ENCODE data around the gene AMBRA1. TPM values are rescaled to one million over a fixed set of nuclear protein-coding genes. Genes with fewer than 3 reads are reported as not detected.

The AMBRA1 gene
- total RNA-seq, 1 donor from 2014 or later: 36.9 TPM

- TF ChIP-seq, protein P1, sequence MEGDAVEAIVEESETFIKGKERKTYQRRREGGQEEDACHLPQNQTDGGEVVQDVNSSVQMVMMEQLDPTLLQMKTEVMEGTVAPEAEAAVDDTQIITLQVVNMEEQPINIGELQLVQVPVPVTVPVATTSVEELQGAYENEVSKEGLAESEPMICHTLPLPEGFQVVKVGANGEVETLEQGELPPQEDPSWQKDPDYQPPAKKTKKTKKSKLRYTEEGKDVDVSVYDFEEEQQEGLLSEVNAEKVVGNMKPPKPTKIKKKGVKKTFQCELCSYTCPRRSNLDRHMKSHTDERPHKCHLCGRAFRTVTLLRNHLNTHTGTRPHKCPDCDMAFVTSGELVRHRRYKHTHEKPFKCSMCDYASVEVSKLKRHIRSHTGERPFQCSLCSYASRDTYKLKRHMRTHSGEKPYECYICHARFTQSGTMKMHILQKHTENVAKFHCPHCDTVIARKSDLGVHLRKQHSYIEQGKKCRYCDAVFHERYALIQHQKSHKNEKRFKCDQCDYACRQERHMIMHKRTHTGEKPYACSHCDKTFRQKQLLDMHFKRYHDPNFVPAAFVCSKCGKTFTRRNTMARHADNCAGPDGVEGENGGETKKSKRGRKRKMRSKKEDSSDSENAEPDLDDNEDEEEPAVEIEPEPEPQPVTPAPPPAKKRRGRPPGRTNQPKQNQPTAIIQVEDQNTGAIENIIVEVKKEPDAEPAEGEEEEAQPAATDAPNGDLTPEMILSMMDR (IDR thresholded peaks at IDR 0.05; ENCODE audit: unreplicated experiment): no peak
- H3K4me3 Mint-ChIP-seq (ENCODE audit: unreplicated experiment): peak overlapping the region; percentile 86
- no peak for DNase-seq (ENCODE audit: low spot score)
- H3K9me3 Mint-ChIP-seq (ENCODE audit: unreplicated experiment): no peaks in the 10 kb centered on the region
- H3K4me1 Mint-ChIP-seq (ENCODE audit: unreplicated experiment): peaks cover 9% of the 10 kb centered on the region
- peaks cover 19% of the 10 kb centered on the region for H3K27me3 Mint-ChIP-seq (ENCODE audit: unreplicated experiment)
- peaks cover 10% of the 10 kb centered on the region for H3K36me3 Mint-ChIP-seq (ENCODE audit: low read depth, unreplicated experiment)
- peak overlapping the region; percentile 72 for H3K27ac Mint-ChIP-seq (ENCODE audit: unreplicated experiment)
Measured at GRCh38 chr11:46383404-46383758, 210.4 kb downstream of the AMBRA1 start.

DNA sequence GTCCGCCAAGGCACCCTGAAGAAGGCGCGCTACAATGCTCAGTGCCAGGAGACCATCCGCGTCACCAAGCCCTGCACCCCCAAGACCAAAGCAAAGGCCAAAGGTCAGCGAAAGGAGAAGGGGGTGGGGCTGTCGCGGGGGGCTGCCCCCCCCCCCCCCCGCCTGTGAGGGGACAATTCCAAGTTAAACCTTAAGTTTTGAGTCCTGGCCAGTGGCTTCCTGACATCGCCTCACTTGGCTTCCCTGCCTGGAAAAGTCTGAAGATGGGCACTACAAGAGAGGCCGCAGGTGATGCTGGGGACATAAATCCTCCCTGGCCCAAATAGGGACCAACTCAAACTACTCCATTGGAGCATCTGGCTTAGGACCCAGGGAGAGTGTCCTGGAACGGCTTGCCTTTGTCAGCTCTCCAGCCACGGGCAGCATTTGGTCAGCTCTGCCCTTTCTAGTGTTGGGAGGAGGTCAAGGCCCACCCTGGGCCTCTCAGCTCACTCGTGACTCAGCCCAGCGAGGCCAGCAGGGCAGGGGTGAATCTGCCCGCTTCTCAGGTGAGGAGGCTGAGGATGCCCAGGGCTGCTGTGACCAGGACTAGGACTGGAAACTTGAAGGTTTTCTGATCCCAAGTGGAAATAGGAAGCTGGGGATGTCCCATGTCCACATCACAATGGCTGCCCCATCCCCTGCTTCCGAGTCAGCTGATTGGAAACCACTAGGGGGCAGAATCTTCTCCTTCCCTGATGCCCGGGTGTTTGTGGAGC is 211.0 kb downstream of the AMBRA1 start:
- H3K36me3 Mint-ChIP-seq (ENCODE audit: low read depth, unreplicated experiment): peaks cover 12% of the 10 kb centered on the region
- TF ChIP-seq, protein P1 (IDR thresholded peaks at IDR 0.05; ENCODE audit: unreplicated experiment): peak; percentile 63
- H3K4me3 Mint-ChIP-seq (ENCODE audit: unreplicated experiment): peak overlapping the region; percentile 86
- peaks cover 19% of the 10 kb centered on the region for H3K27me3 Mint-ChIP-seq (ENCODE audit: unreplicated experiment)
- peak; percentile 68 for DNase-seq (ENCODE audit: low spot score)
- no peak overlapping the region for H3K27ac Mint-ChIP-seq (ENCODE audit: unreplicated experiment)
- no peaks in the 10 kb centered on the region for H3K9me3 Mint-ChIP-seq (ENCODE audit: unreplicated experiment)
- H3K4me1 Mint-ChIP-seq (ENCODE audit: unreplicated experiment): peaks cover 9% of the 10 kb centered on the region

DNA sequence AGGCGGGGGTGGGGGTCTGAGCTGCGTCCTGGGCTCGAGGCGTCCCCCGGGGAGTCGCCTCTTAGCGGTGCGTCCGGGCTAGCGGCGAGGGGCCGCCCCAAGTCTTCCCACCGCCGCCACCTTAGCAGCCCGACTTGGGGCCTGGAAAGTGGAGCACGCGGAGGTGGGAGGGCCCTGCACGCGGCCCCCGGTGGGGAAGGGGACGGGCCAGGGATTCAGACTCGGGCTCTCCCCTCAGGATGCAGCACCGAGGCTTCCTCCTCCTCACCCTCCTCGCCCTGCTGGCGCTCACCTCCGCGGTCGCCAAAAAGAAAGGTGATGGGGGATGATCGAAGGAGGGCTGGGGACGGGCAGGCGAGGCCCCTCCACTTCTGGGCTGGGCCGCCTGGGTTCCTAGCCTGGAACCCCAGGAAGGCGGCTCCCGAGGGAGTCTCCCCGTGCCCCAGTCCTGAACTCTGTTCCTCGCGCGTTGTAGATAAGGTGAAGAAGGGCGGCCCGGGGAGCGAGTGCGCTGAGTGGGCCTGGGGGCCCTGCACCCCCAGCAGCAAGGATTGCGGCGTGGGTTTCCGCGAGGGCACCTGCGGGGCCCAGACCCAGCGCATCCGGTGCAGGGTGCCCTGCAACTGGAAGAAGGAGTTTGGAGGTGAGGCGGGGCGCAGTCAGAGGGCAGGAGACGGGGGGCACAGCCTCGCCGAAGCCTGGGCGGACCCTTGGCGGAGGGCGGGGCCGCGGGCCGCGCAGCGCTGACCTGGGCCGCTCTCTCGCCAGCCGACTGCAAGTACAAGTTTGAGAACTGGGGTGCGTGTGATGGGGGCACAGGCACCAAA is 211.8 kb downstream of the AMBRA1 start:
- Mint-ChIP-seq H3K9me3 (ENCODE audit: unreplicated experiment) (no peaks in the 10 kb centered on the region), H3K4me3 (ENCODE audit: unreplicated experiment) (peak overlapping the region; percentile 86), H3K27ac (ENCODE audit: unreplicated experiment) (no peak overlapping the region), H3K27me3 (ENCODE audit: unreplicated experiment) (peaks cover 18% of the 10 kb centered on the region), H3K4me1 (ENCODE audit: unreplicated experiment) (peaks cover 9% of the 10 kb centered on the region), H3K36me3 (ENCODE audit: low read depth, unreplicated experiment) (peaks cover 19% of the 10 kb centered on the region)
- peak; percentile 55 for DNase-seq (ENCODE audit: low spot score)
- TF ChIP-seq, protein P1 (IDR thresholded peaks at IDR 0.05; ENCODE audit: unreplicated experiment): no peak

DNA sequence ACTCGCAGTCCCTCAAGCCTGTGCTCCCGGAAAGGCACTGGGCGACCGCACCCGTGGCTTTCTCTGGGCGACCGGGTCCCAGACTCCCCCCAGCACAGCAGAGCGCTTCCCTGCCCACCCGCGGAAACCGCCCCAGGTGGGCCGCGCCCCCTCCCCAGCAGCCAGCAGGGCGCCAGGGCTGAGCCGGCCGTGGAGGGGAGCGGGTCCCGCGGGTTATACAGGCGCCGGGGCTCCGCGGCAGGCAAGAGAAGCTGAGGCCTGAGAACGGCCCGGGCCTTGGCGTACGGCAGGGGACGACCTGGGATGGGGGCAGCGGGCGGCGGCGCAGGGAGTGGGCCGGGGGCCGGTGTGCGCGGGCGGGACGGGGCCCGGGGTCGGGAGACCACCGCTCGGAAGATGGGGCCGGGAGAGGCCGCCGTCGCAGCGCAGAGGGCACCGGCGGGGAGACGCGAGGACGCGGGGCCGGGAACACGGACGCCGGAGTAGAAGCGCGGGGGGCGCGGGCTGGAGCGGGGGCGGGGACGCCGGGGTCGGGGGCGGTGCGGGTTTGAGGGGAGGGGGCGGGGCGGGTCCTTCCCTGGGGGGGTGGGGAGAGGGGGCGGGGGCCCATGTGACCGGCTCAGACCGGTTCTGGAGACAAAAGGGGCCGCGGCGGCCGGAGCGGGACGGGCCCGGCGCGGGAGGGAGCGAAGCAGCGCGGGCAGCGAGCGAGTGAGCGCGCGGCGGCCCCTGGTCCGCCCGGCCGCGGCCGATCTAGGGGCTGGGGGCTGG is 212.6 kb downstream of the AMBRA1 start, which contains the start of gene MDK:
Gene MDK, plus strand, starts transcription at position 622 of the 771 bp plus-strand sequence. CDS start 389 bp downstream, outside the sequence.
- peak; percentile 69 for DNase-seq (ENCODE audit: low spot score)
- Mint-ChIP-seq H3K27me3 (ENCODE audit: unreplicated experiment) (peaks cover 12% of the 10 kb centered on the region), H3K4me3 (ENCODE audit: unreplicated experiment) (peak within 1 kb of the TSS; percentile 86), H3K27ac (ENCODE audit: unreplicated experiment) (peak within 1 kb of the TSS; percentile 67), H3K9me3 (ENCODE audit: unreplicated experiment) (no peaks in the 10 kb centered on the region), H3K4me1 (ENCODE audit: unreplicated experiment) (peaks cover 6% of the 10 kb centered on the region), H3K36me3 (ENCODE audit: low read depth, unreplicated experiment) (peaks cover 13% of the 10 kb centered on the region)
- TF ChIP-seq, protein P1 (IDR thresholded peaks at IDR 0.05; ENCODE audit: unreplicated experiment): no peak
